Stimulated activated naive B cell treated with anti-CD40 and anti-IgM and Interleukin-4, amounts not matched to agents 10 μg/mL and 1 μg/mL and 100 μg/mL, for 72 hours (primary cell): Measurements from ENCODE around the gene MIAT.

Experiments used
- ATAC-seq, 2 donors: fragments of 150-1000 bp; cut with Tn5 transposase; replicated peaks; 2 replicates each; pipeline ENCODE4 v1.10.0; 2021; ENCODE audit warnings: moderate library complexity in 1 of 2
- DNase-seq: peaks from one replicate; pipeline ENCODE4 v3.0.0; 2021
- H3K27ac Mint-ChIP-seq: one replicate; pipeline ENCODE4 v1.8.0; 2022; ENCODE audit warnings: mild to moderate bottlenecking, mixed read lengths
- H3K27me3 Mint-ChIP-seq, 2 donors: one replicate each; pipeline ENCODE4 v1.8.0; 2022; ENCODE audit warnings: mixed read lengths in 2 of 2
- H3K36me3 Mint-ChIP-seq, 2 donors: one replicate each; pipeline ENCODE4 v1.8.0; 2022; ENCODE audit warnings: mixed read lengths in 2 of 2, mild to moderate bottlenecking in 1 of 2
- H3K4me1 Mint-ChIP-seq, 2 donors: one replicate each; pipeline ENCODE4 v1.8.0; 2022; ENCODE audit warnings: mixed read lengths in 2 of 2, mild to moderate bottlenecking in 1 of 2
- H3K4me3 Mint-ChIP-seq, 2 donors: one replicate each; pipeline ENCODE4 v1.8.0; 2022; ENCODE audit warnings: mild to moderate bottlenecking in 2 of 2, mixed read lengths in 2 of 2, moderate library complexity in 1 of 2
- H3K9me3 Mint-ChIP-seq, 2 donors: one replicate each; pipeline ENCODE4 v1.8.0; 2022; ENCODE audit warnings: mixed read lengths in 2 of 2, mild to moderate bottlenecking in 1 of 2

MIAT gene

DNA sequence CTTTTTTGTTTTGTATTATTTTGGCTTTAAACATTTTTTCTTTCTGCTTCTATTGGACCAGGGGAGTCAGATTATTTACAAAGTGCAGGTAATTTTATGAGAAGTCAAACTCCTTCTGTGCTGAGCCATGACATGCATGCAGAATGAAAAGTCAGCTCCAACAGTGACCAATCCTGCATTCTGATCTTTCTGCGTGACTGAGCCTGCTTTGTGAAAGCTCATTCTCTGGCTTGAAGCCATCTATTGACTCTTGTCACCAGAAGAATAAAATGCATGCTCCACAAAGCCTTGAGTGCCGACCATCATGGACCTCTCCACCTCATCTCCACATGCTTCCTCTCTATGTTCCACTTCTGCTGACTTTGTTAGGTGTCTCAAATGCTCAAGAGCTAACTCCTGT, 50.2 kb downstream of the MIAT start:
- Mint-ChIP-seq H3K27me3 (no peaks in the 10 kb centered on the region), H3K4me1 (peaks cover 8 to 14% of the 10 kb centered on the region in 2 donors), H3K36me3 (peaks cover 25 to 35% of the 10 kb centered on the region in 2 donors), H3K27ac (no peak overlapping the region), H3K9me3 (peaks cover 1 to 3% of the 10 kb centered on the region in 2 donors), H3K4me3 (no peak overlapping the region)
- DNase-seq (no peak), ATAC-seq (no peak)

GRCh38 chr22:26708256-26709009, 51.0 kb downstream of the MIAT start:
- ATAC-seq: no peak
- no peak overlapping the region for H3K27ac Mint-ChIP-seq
- peaks cover 25 to 35% of the 10 kb centered on the region in 2 donors for H3K36me3 Mint-ChIP-seq
- no peaks in the 10 kb centered on the region for H3K27me3 Mint-ChIP-seq
- no peak overlapping the region for H3K4me3 Mint-ChIP-seq
- peaks cover 1 to 3% of the 10 kb centered on the region in 2 donors for H3K9me3 Mint-ChIP-seq
- H3K4me1 Mint-ChIP-seq: peaks cover 9 to 14% of the 10 kb centered on the region in 2 donors
- no peak for DNase-seq

GRCh38 chr22:26709617-26710390, 52.4 kb downstream of the MIAT start:
- no peak overlapping the region for H3K4me3 Mint-ChIP-seq
- peaks cover 1 to 3% of the 10 kb centered on the region in 2 donors for H3K9me3 Mint-ChIP-seq
- H3K36me3 Mint-ChIP-seq: peaks cover 26 to 38% of the 10 kb centered on the region in 2 donors
- DNase-seq (no peak), ATAC-seq (no peak)
- H3K27me3 Mint-ChIP-seq: no peaks in the 10 kb centered on the region
- H3K27ac Mint-ChIP-seq: no peak overlapping the region
- peaks cover 12 to 14% of the 10 kb centered on the region in 2 donors for H3K4me1 Mint-ChIP-seq

- no peak for DNase-seq
- H3K27ac Mint-ChIP-seq: no peak overlapping the region
- H3K4me3 Mint-ChIP-seq: no peak overlapping the region
- H3K9me3 Mint-ChIP-seq: peaks cover 1 to 3% of the 10 kb centered on the region in 2 donors
- no peak for ATAC-seq
- H3K4me1 Mint-ChIP-seq: peaks cover 9 to 14% of the 10 kb centered on the region in 2 donors
- no peaks in the 10 kb centered on the region for H3K27me3 Mint-ChIP-seq
- H3K36me3 Mint-ChIP-seq: peaks cover 26 to 40% of the 10 kb centered on the region in 2 donors
Measured at GRCh38 chr22:26711205-26711963, 54.0 kb downstream of the MIAT start.

GRCh38 chr22:26712158-26712557, 54.8 kb downstream of the MIAT start:
- H3K4me1 Mint-ChIP-seq: peaks cover 9 to 14% of the 10 kb centered on the region in 2 donors
- H3K4me3 Mint-ChIP-seq: no peak overlapping the region
- H3K27ac Mint-ChIP-seq: no peak overlapping the region
- H3K36me3 Mint-ChIP-seq: peaks cover 19 to 37% of the 10 kb centered on the region in 2 donors
- no peak for DNase-seq
- ATAC-seq: no peak
- peaks cover 1 to 3% of the 10 kb centered on the region in 2 donors for H3K9me3 Mint-ChIP-seq
- no peaks in the 10 kb centered on the region for H3K27me3 Mint-ChIP-seq

DNA sequence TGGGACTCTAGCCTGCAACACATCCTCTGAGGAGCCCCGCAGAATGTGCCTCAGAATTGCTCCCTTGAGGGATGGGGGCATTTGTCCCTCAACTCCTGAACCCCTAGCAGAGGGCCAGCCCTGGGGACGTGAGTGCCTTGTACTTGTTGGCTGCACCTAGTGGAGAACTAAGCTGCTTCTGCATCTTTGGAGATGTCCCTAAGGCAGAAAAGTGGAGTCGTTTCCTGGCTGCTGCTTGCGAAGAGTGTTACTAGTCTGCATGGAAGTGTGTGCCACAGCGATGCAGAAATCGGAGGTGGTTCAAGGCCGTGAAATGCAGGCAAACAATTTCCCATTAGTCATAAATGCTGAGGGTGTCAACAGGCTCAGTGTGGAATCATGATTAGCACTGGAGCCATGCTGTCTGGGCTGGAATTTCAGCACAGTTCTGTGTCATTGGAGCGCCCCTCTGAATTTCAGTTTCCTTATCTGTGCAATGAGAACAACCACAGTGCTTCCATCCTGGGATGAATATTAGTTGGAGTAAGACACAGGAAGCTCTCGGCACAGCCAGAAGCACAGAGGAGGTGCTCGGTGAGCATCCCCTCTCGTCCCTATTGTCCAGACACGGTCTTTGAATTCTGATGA, 56.5 kb downstream of the MIAT start:
- H3K27ac Mint-ChIP-seq: no peak overlapping the region
- DNase-seq (no peak), ATAC-seq (no peak)
- H3K9me3 Mint-ChIP-seq: no peaks in the 10 kb centered on the region
- no peaks in the 10 kb centered on the region for H3K27me3 Mint-ChIP-seq
- peaks cover 5 to 26% of the 10 kb centered on the region in 2 donors for H3K36me3 Mint-ChIP-seq
- peaks cover 11 to 18% of the 10 kb centered on the region in 2 donors for H3K4me1 Mint-ChIP-seq
- H3K4me3 Mint-ChIP-seq: no peak overlapping the region

DNA sequence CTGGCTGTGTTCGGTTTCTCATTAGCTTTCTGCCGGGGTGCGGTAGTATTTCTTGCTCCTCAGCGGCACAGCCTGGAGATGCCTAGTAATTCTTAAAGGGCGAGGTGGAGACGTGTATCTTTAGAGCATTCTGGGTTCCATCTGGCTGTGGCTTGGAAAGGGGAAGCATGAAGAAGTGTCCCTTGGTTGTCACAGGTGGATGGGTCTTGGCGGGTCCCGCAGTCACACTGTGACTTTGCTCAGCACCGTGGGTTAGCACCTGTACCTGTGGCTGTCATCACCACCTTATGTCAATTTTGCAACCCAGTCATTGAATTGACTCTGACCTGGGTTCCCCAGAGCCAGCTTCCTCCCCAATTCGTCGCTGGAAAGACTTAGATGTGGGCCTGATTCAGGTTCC, 57.6 kb downstream of the MIAT start:
- ATAC-seq: no peak
- no peaks in the 10 kb centered on the region for H3K9me3 Mint-ChIP-seq
- H3K4me3 Mint-ChIP-seq: no peak overlapping the region
- H3K4me1 Mint-ChIP-seq: peaks cover 11 to 19% of the 10 kb centered on the region in 2 donors
- H3K36me3 Mint-ChIP-seq: peaks cover 6 to 32% of the 10 kb centered on the region in 2 donors
- H3K27me3 Mint-ChIP-seq: no peaks in the 10 kb centered on the region
- no peak overlapping the region for H3K27ac Mint-ChIP-seq
- no peak for DNase-seq

- no peak overlapping the region for H3K4me3 Mint-ChIP-seq
- H3K9me3 Mint-ChIP-seq: no peaks in the 10 kb centered on the region
- peaks cover 10 to 35% of the 10 kb centered on the region in 2 donors for H3K36me3 Mint-ChIP-seq
- no peak for ATAC-seq
- peaks cover 11 to 17% of the 10 kb centered on the region in 2 donors for H3K4me1 Mint-ChIP-seq
- H3K27me3 Mint-ChIP-seq: no peaks in the 10 kb centered on the region
- H3K27ac Mint-ChIP-seq: no peak overlapping the region
- DNase-seq: no peak
Measured at GRCh38 chr22:26715392-26715936, 58.1 kb downstream of the MIAT start.

GRCh38 chr22:26718488-26718887, 61.1 kb downstream of the MIAT start:
- H3K36me3 Mint-ChIP-seq: peaks cover 21 to 51% of the 10 kb centered on the region in 2 donors
- ATAC-seq: no peak

GRCh38 chr22:26718905-26719304, 61.5 kb downstream of the MIAT start:
- H3K27me3 Mint-ChIP-seq: no peaks in the 10 kb centered on the region
- peaks cover 5 to 6% of the 10 kb centered on the region in 2 donors for H3K4me1 Mint-ChIP-seq
- H3K27ac Mint-ChIP-seq: no peak overlapping the region
- DNase-seq (no peak), ATAC-seq (no peak)
- H3K9me3 Mint-ChIP-seq: no peaks in the 10 kb centered on the region
- H3K4me3 Mint-ChIP-seq: no peak overlapping the region
- H3K36me3 Mint-ChIP-seq: peaks cover 22 to 52% of the 10 kb centered on the region in 2 donors

More at GRCh38 chr22:26718488-26718887, 61.1 kb downstream of the MIAT start:
- no peak for DNase-seq
- H3K9me3 Mint-ChIP-seq: no peaks in the 10 kb centered on the region
- peaks cover 4 to 5% of the 10 kb centered on the region in 2 donors for H3K4me1 Mint-ChIP-seq
- H3K27me3 Mint-ChIP-seq: no peaks in the 10 kb centered on the region
- H3K4me3 Mint-ChIP-seq: no peak overlapping the region
- no peak overlapping the region for H3K27ac Mint-ChIP-seq

DNA sequence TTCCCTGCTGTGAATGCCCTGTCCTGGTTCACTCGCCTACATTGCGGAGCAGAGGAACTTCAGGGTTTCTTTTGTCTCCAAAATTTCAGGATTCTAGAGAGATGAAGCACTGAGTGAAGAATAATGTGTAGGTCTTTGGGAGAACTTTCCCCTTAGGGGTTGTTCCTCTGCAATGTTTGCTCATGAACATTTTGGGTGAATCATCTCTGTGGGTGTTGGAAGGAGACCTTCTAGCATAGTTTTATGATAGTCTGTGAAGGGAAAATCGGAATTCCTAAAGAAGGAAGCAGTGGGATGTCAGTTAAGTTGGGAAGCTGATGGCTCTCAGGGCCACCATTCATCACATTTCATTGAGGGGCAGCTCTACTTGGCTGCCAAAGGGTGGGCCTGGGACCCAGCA, 64.8 kb downstream of the MIAT start:
- Mint-ChIP-seq H3K4me1 (peaks cover 3 to 12% of the 10 kb centered on the region in 2 donors), H3K27ac (no peak overlapping the region), H3K27me3 (no peaks in the 10 kb centered on the region), H3K36me3 (peaks cover 37 to 71% of the 10 kb centered on the region in 2 donors), H3K9me3 (no peaks in the 10 kb centered on the region), H3K4me3 (no peak overlapping the region)
- ATAC-seq (no peak), DNase-seq (no peak)

- no peak for ATAC-seq
- Mint-ChIP-seq H3K27ac (no peak overlapping the region), H3K9me3 (no peaks in the 10 kb centered on the region), H3K27me3 (no peaks in the 10 kb centered on the region), H3K4me1 (peaks cover 2 to 7% of the 10 kb centered on the region in 2 donors), H3K4me3 (no peak overlapping the region), H3K36me3 (peaks cover 46 to 72% of the 10 kb centered on the region in 2 donors)
- no peak for DNase-seq
Measured at GRCh38 chr22:26724414-26724813, 67.0 kb downstream of the MIAT start.

DNA sequence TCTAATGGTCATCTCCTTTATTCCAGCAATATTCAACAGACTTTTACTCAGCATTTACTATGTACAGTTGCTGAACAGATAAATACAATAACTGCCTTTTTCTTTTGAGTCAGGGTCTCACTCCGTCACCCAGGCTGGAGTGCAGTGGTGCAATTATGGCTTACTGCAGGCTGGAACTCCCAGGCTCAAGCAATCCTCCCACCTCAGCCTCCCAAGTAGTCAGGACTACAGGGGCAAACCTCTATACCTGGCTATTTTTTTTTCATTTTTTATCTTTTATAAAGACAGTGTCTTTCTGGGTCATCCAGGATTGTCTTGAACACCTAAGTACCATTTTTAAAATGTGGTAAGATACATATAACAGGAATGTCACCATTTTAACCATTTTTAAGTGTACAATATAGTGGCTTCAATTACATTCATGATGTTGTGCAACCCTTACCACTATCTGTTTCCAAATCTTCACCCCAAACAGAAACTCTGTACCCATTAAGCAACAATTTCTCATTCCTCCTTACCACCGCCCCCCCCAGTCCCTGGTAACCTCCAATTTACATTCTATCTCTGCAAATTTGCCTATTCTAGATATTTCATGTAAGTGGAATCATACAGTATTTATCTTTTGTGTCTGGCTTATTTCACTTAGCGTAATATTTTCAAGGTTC, 67.8 kb downstream of the MIAT start:
- no peaks in the 10 kb centered on the region for H3K27me3 Mint-ChIP-seq
- H3K27ac Mint-ChIP-seq: no peak overlapping the region
- H3K4me1 Mint-ChIP-seq: peaks cover 2 to 7% of the 10 kb centered on the region in 2 donors
- no peaks in the 10 kb centered on the region for H3K9me3 Mint-ChIP-seq
- peaks cover 43 to 74% of the 10 kb centered on the region in 2 donors for H3K36me3 Mint-ChIP-seq
- H3K4me3 Mint-ChIP-seq: no peak overlapping the region
- no peak for ATAC-seq
- no peak for DNase-seq
